Astrocyte (in vitro differentiated cells and primary cell): ENCODE results near the gene TRPC4AP. TPM values are rescaled to one million over a fixed set of nuclear protein-coding genes. Genes with fewer than 3 reads are reported as not detected.

Source experiments
- DNase-seq: peaks from one replicate; pipeline ENCODE4 v3.0.0-alpha.2; 2010; ENCODE audit warnings: low read depth
- FAIRE-seq: peaks from 2 replicates; lab custom pipeline; 2011; peaks lifted over from hg19 to GRCh38; lab: Jason Lieb, UNC
- H2AFZ ChIP-seq: 2 replicates; pipeline ENCODE4 v1.6.0; 2012; ENCODE audit warnings: low read depth, low read length, inconsistent platforms
- H3K27ac ChIP-seq: 2 replicates; pipeline ENCODE4 v1.5.1; 2011; ENCODE audit warnings: low read depth, low read length, inconsistent platforms
- H3K27me3 ChIP-seq: 2 replicates; pipeline ENCODE4 v1.6.0; 2011; ENCODE audit warnings: low read length, inconsistent platforms; ENCODE audit not compliant: insufficient read depth
- H3K36me3 ChIP-seq: 2 replicates; pipeline ENCODE4 v1.5.1; 2011; ENCODE audit warnings: low read length, inconsistent platforms; ENCODE audit not compliant: insufficient read depth
- H3K4me1 ChIP-seq: 2 replicates; pipeline ENCODE4 v1.5.1; 2011; ENCODE audit warnings: low read length, inconsistent platforms; ENCODE audit not compliant: insufficient read depth
- H3K4me2 ChIP-seq: 2 replicates; pipeline ENCODE4 v1.6.0; 2012; ENCODE audit warnings: low read length, inconsistent platforms
- H3K4me3 ChIP-seq: 2 replicates; pipeline ENCODE4 v1.5.1; 2011; ENCODE audit warnings: low read depth, mild to moderate bottlenecking, low read length, inconsistent platforms; ENCODE audit not compliant: insufficient read depth
- H3K79me2 ChIP-seq: 2 replicates; pipeline ENCODE4 v1.6.0; 2012; ENCODE audit warnings: mild to moderate bottlenecking, low read length, inconsistent platforms; ENCODE audit not compliant: insufficient read depth
- H3K9ac ChIP-seq: 2 replicates; pipeline ENCODE4 v1.6.0; 2012; ENCODE audit warnings: mild to moderate bottlenecking, low read length, inconsistent platforms
- H3K9me3 ChIP-seq: 2 replicates; pipeline ENCODE4 v1.5.1; 2012; ENCODE audit warnings: low read depth, mild to moderate bottlenecking, low read length, inconsistent platforms; ENCODE audit not compliant: insufficient read depth
- H4K20me1 ChIP-seq: 2 replicates; pipeline ENCODE4 v1.6.0; 2012; ENCODE audit warnings: low read length, inconsistent platforms; ENCODE audit not compliant: insufficient read depth
- H3K27ac Mint-ChIP-seq: one replicate; pipeline ENCODE4 v1.8.0; 2021; ENCODE audit warnings: mild to moderate bottlenecking, mixed read lengths; ENCODE audit not compliant: unreplicated experiment
- H3K27me3 Mint-ChIP-seq: one replicate; pipeline ENCODE4 v1.8.0; 2021; ENCODE audit warnings: low read depth, mixed read lengths; ENCODE audit not compliant: unreplicated experiment
- H3K36me3 Mint-ChIP-seq: one replicate; pipeline ENCODE4 v1.8.0; 2021; ENCODE audit warnings: low read depth, mixed read lengths; ENCODE audit not compliant: unreplicated experiment
- H3K4me1 Mint-ChIP-seq: one replicate; pipeline ENCODE4 v1.8.0; 2021; ENCODE audit warnings: low read depth, mixed read lengths; ENCODE audit not compliant: unreplicated experiment
- H3K4me3 Mint-ChIP-seq: one replicate; pipeline ENCODE4 v1.8.0; 2021; ENCODE audit warnings: mild to moderate bottlenecking, moderate library complexity, mixed read lengths; ENCODE audit not compliant: unreplicated experiment
- H3K9me3 Mint-ChIP-seq: one replicate; pipeline ENCODE4 v1.8.0; 2021; ENCODE audit warnings: mild to moderate bottlenecking, mixed read lengths; ENCODE audit not compliant: unreplicated experiment
- CTCF ChIP-seq: IDR thresholded peaks from 2 replicates; pipeline ENCODE4 v1.5.1; 2011; ENCODE audit warnings: low read depth, mild to moderate bottlenecking, inconsistent platforms, low read length, moderate library complexity; ENCODE audit not compliant: insufficient read depth
- EZH2 ChIP-seq: IDR thresholded peaks from 2 replicates; pipeline ENCODE4 v1.6.1; 2012; ENCODE audit warnings: mild to moderate bottlenecking, low read length, inconsistent platforms; ENCODE audit not compliant: insufficient read depth
- total RNA-seq: library from RNA; stranded (reverse); gene quantifications from 2 replicates; pipeline ENCODE4 v1.2.1, GENCODE V29; 2021

The TRPC4AP gene
- total RNA-seq, 1 donor from 2014 or later = 92.6 TPM

GRCh38 chr20:35062478-35062877 lies 30.1 kb downstream of the TRPC4AP start:
- Histone ChIP-seq H3K27ac (no peak overlapping the region), H3K79me2 (peaks cover 100% of the 10 kb centered on the region), H2AFZ (no peak overlapping the region), H3K27me3 (no peaks in the 10 kb centered on the region), H4K20me1 (peaks cover 95% of the 10 kb centered on the region), H3K9ac (no peak overlapping the region), H3K36me3 (peaks cover 7% of the 10 kb centered on the region), H3K4me1 (no peaks in the 10 kb centered on the region), H3K4me2 (no peak overlapping the region), H3K9me3 (no peaks in the 10 kb centered on the region), H3K4me3 (no peak overlapping the region)
- H3K4me1 Mint-ChIP-seq = peaks cover 8% of the 10 kb centered on the region
- H3K4me3 Mint-ChIP-seq = no peak overlapping the region
- H3K9me3 Mint-ChIP-seq = peaks cover 4% of the 10 kb centered on the region
- DNase-seq (no peak), FAIRE-seq (no peak)
- no peak overlapping the region for H3K27ac Mint-ChIP-seq
- peaks cover 20% of the 10 kb centered on the region for H3K36me3 Mint-ChIP-seq
- no peaks in the 10 kb centered on the region for H3K27me3 Mint-ChIP-seq
- TF ChIP-seq CTCF (no peak), EZH2 (no peak)

GRCh38 chr20:35060168-35060567 lies 32.4 kb downstream of the TRPC4AP start:
- H3K9me3 Mint-ChIP-seq = peaks cover 4% of the 10 kb centered on the region
- Histone ChIP-seq H3K9me3 (no peaks in the 10 kb centered on the region), H3K36me3 (peaks cover 5% of the 10 kb centered on the region), H3K4me2 (no peak overlapping the region), H3K4me3 (no peak overlapping the region), H3K27ac (no peak overlapping the region), H4K20me1 (peaks cover 86% of the 10 kb centered on the region), H3K27me3 (no peaks in the 10 kb centered on the region), H2AFZ (no peak overlapping the region), H3K79me2 (peaks cover 86% of the 10 kb centered on the region), H3K9ac (no peak overlapping the region), H3K4me1 (no peaks in the 10 kb centered on the region)
- no peak for DNase-seq
- H3K27ac Mint-ChIP-seq = no peak overlapping the region
- no peak for FAIRE-seq
- H3K36me3 Mint-ChIP-seq = peaks cover 20% of the 10 kb centered on the region
- H3K4me3 Mint-ChIP-seq = no peak overlapping the region
- H3K4me1 Mint-ChIP-seq = peaks cover 3% of the 10 kb centered on the region
- no peaks in the 10 kb centered on the region for H3K27me3 Mint-ChIP-seq
- TF ChIP-seq CTCF (no peak), EZH2 (no peak)

GRCh38 chr20:35059612-35060011 lies 33.0 kb downstream of the TRPC4AP start:
- Mint-ChIP-seq H3K4me1 (peaks cover 4% of the 10 kb centered on the region), H3K36me3 (peaks cover 20% of the 10 kb centered on the region), H3K4me3 (no peak overlapping the region), H3K27me3 (no peaks in the 10 kb centered on the region), H3K27ac (no peak overlapping the region), H3K9me3 (peaks cover 4% of the 10 kb centered on the region)
- peaks cover 11% of the 10 kb centered on the region for H3K36me3 ChIP-seq
- no peak for TF ChIP-seq EZH2
- no peak for TF ChIP-seq CTCF
- no peaks in the 10 kb centered on the region for H3K4me1 ChIP-seq
- DNase-seq (no peak), FAIRE-seq (no peak)
- peaks cover 87% of the 10 kb centered on the region for H4K20me1 ChIP-seq
- no peak overlapping the region for H3K27ac ChIP-seq
- H3K79me2 ChIP-seq = peaks cover 86% of the 10 kb centered on the region
- no peak overlapping the region for H3K4me2 ChIP-seq
- H3K9ac ChIP-seq = no peak overlapping the region
- no peak overlapping the region for H3K4me3 ChIP-seq
- no peaks in the 10 kb centered on the region for H3K9me3 ChIP-seq
- no peak overlapping the region for H2AFZ ChIP-seq
- no peaks in the 10 kb centered on the region for H3K27me3 ChIP-seq
